Measurements from ENCODE around the gene HRH1.
"Not testable (repeated sequence)": the region's sequence is repeated elsewhere in the genome, so short reads cannot be mapped to it uniquely, and the experiment has no call there.

The HRH1 gene

GRCh38 chr3:11154036-11154952, at the start of gene HRH1:
TSS of gene HRH1 (plus strand) at chr3:11154493. CDS start at chr3:11259038, 104,545 bp downstream.
- no peak for DNase-seq

- DNase-seq, result not testable (repeated sequence)
Measured at GRCh38 chr3:11113316-11113715, 41.0 kb upstream of the HRH1 start.

GRCh38 chr3:11115548-11115947, 38.7 kb upstream of the HRH1 start:
- DNase-seq, result no peak

GRCh38 chr3:11116336-11117059, 37.8 kb upstream of the HRH1 start:
- DNase-seq, result no peak

- no peak for DNase-seq
Measured at GRCh38 chr3:11117591-11117990, 36.7 kb upstream of the HRH1 start.

GRCh38 chr3:11118181-11118682, 36.1 kb upstream of the HRH1 start:
- no peak for DNase-seq

- no peak for DNase-seq
Measured at GRCh38 chr3:11120091-11120805, 34.0 kb upstream of the HRH1 start.

- no peak for DNase-seq
Measured at GRCh38 chr3:11126653-11127052, 27.6 kb upstream of the HRH1 start.

GRCh38 chr3:11128682-11129632, 25.3 kb upstream of the HRH1 start:
- no peak for DNase-seq

GRCh38 chr3:11130385-11130784, 23.9 kb upstream of the HRH1 start:
- no peak for DNase-seq

GRCh38 chr3:11131371-11131770, 22.9 kb upstream of the HRH1 start:
- DNase-seq, result no peak

- not testable (repeated sequence) for DNase-seq
Measured at GRCh38 chr3:11131886-11132285, 22.4 kb upstream of the HRH1 start.

- DNase-seq, result no peak
Measured at GRCh38 chr3:11132861-11133260, 21.4 kb upstream of the HRH1 start.

GRCh38 chr3:11134794-11135193, 19.5 kb upstream of the HRH1 start:
- no peak for DNase-seq

GRCh38 chr3:11136116-11136515, 18.2 kb upstream of the HRH1 start:
- no peak for DNase-seq

- DNase-seq, result no peak
Measured at GRCh38 chr3:11136830-11137626, 17.3 kb upstream of the HRH1 start.

- DNase-seq, result no peak
Measured at GRCh38 chr3:11137627-11137959, 16.7 kb upstream of the HRH1 start.

- no peak for DNase-seq
Measured at GRCh38 chr3:11138371-11138770, 15.9 kb upstream of the HRH1 start.

GRCh38 chr3:11140030-11140712, 14.1 kb upstream of the HRH1 start:
- peak; percentile 68 for DNase-seq

GRCh38 chr3:11140713-11141104, 13.6 kb upstream of the HRH1 start:
- no peak for DNase-seq

GRCh38 chr3:11143476-11143875, 10.8 kb upstream of the HRH1 start:
- DNase-seq, result no peak
